Superior temporal gyrus (tissue), 1 donor: ENCODE data around the gene SH3RF3.

ENCODE experiments used
- DNase-seq: peaks from one replicate; pipeline ENCODE4 v3.0.0-alpha.2; 2016; ENCODE audit errors: extremely low spot score

SH3RF3 gene

GRCh38 chr2:109392816-109393661 lies 264.0 kb downstream of the SH3RF3 start:
- DNase-seq = no peak

- no peak for DNase-seq
Observed at GRCh38 chr2:109393662-109393972, 264.6 kb downstream of the SH3RF3 start.

GRCh38 chr2:109395494-109396201 lies 266.6 kb downstream of the SH3RF3 start:
- DNase-seq = no peak

- DNase-seq = no peak
Observed at GRCh38 chr2:109396202-109397180, 267.5 kb downstream of the SH3RF3 start.

GRCh38 chr2:109397893-109398292 lies 268.9 kb downstream of the SH3RF3 start:
- DNase-seq = no peak

- DNase-seq = no peak
Observed at GRCh38 chr2:109398366-109399015, 269.5 kb downstream of the SH3RF3 start.

- no peak for DNase-seq
Observed at GRCh38 chr2:109399066-109399465, 270.1 kb downstream of the SH3RF3 start.

- DNase-seq = no peak
Observed at GRCh38 chr2:109400102-109400501, 271.1 kb downstream of the SH3RF3 start.

GRCh38 chr2:109401370-109401769 lies 272.4 kb downstream of the SH3RF3 start:
- no peak for DNase-seq

- DNase-seq = no peak
Observed at GRCh38 chr2:109402180-109402579, 273.2 kb downstream of the SH3RF3 start.

- DNase-seq = no peak
Observed at GRCh38 chr2:109402980-109403840, 274.2 kb downstream of the SH3RF3 start.

- no peak for DNase-seq
Observed at GRCh38 chr2:109403841-109404201, 274.8 kb downstream of the SH3RF3 start.

- no peak for DNase-seq
Observed at GRCh38 chr2:109404681-109405080, 275.7 kb downstream of the SH3RF3 start.

- no peak for DNase-seq
Observed at GRCh38 chr2:109405873-109406272, 276.9 kb downstream of the SH3RF3 start.

- no peak for DNase-seq
Observed at GRCh38 chr2:109406301-109406700, 277.3 kb downstream of the SH3RF3 start.

GRCh38 chr2:109407276-109408042 lies 278.5 kb downstream of the SH3RF3 start:
- DNase-seq = no peak

- no peak for DNase-seq
Observed at GRCh38 chr2:109408043-109408335, 279.0 kb downstream of the SH3RF3 start.

GRCh38 chr2:109409321-109410038 lies 280.5 kb downstream of the SH3RF3 start:
- DNase-seq = no peak

- DNase-seq = no peak
Observed at GRCh38 chr2:109410039-109410815, 281.2 kb downstream of the SH3RF3 start.
